HepG2 (cell line): Measurements from ENCODE around the gene FDXACB1. TPM values are rescaled to one million over a fixed set of nuclear protein-coding genes. Genes with fewer than 3 reads are reported as not detected.
A peak's percentile ranks its signal among the peaks of the same experiment; 100 is the strongest.

Experiments used
- ARNT2 ChIP-seq: sonication (generic); formaldehyde crosslinking; IDR thresholded peaks from 2 replicates; pipeline ENCODE4 v1.8.0; 2022; ENCODE audit warnings: mild to moderate bottlenecking, low read depth, missing genetic modification reagents, moderate library complexity
- DNMT3B ChIP-seq: conservative IDR thresholded peaks from 2 replicates; pipeline ENCODE4 v1.6.1; 2016; ENCODE audit warnings: missing biosample characterization, control low read depth
- ELF4 ChIP-seq: sonication (generic); formaldehyde crosslinking; IDR thresholded peaks from 2 replicates; pipeline ENCODE4 v1.5.0; 2020; ENCODE audit warnings: missing genetic modification reagents, mild to moderate bottlenecking, moderate library complexity, borderline replicate concordance
- GZF1 ChIP-seq: sonication (generic); formaldehyde crosslinking; IDR thresholded peaks from 2 replicates; pipeline ENCODE4 v1.5.1; 2020; ENCODE audit warnings: mild to moderate bottlenecking, missing genetic modification reagents
- HNF4A ChIP-seq: sonication (generic); formaldehyde crosslinking; IDR thresholded peaks from 2 replicates; pipeline ENCODE4 v1.4.0; 2020; ENCODE audit warnings: missing genetic modification reagents
- HNRNPLL ChIP-seq: fragments of 200-400 bp; formaldehyde crosslinking; IDR thresholded peaks from 2 replicates; pipeline ENCODE4 v1.6.1; 2017; ENCODE audit warnings: mild to moderate bottlenecking, low read depth, low read length; ENCODE audit not compliant: poor library complexity, severe bottlenecking
- KMT2A ChIP-seq: sonication (generic); formaldehyde crosslinking; IDR thresholded peaks from 2 replicates; pipeline ENCODE4 v1.4.0; 2020; ENCODE audit warnings: missing genetic modification reagents
- PHF8 ChIP-seq: sonication (generic); formaldehyde crosslinking; IDR thresholded peaks from 2 replicates; pipeline ENCODE4 v1.5.0; 2020; ENCODE audit warnings: missing genetic modification reagents
- RBFOX2 ChIP-seq: fragments of 200-400 bp; formaldehyde crosslinking; IDR thresholded peaks from 2 replicates; pipeline ENCODE4 v1.6.1; 2017; ENCODE audit warnings: low read depth, mild to moderate bottlenecking, low read length
- SMAD1 ChIP-seq: sonication (generic); formaldehyde crosslinking; IDR thresholded peaks from 2 replicates; pipeline ENCODE4 v1.4.0; 2020; ENCODE audit warnings: missing genetic modification reagents, low read depth, mild to moderate bottlenecking, borderline replicate concordance
- ZBTB3 ChIP-seq: sonication (generic); formaldehyde crosslinking; IDR thresholded peaks from 2 replicates; pipeline ENCODE4 v1.4.0; 2020; ENCODE audit warnings: low read depth, mild to moderate bottlenecking, moderate library complexity, missing genetic modification reagents, borderline replicate concordance
- ZIK1 ChIP-seq: sonication (generic); formaldehyde crosslinking; IDR thresholded peaks from 2 replicates; pipeline ENCODE4 v1.5.0; 2020; ENCODE audit warnings: mild to moderate bottlenecking, low read depth, missing genetic modification reagents, borderline replicate concordance
- ZNF382 ChIP-seq: sonication (generic); formaldehyde crosslinking; IDR thresholded peaks from 2 replicates; pipeline ENCODE4 v1.5.0; 2020; ENCODE audit warnings: missing genetic modification reagents, mild to moderate bottlenecking, borderline replicate concordance
- ZNF547 ChIP-seq: sonication (generic); formaldehyde crosslinking; IDR thresholded peaks from 2 replicates; pipeline ENCODE4 v1.5.1; 2020; ENCODE audit warnings: mild to moderate bottlenecking, missing genetic modification reagents
- ZNF878 ChIP-seq: sonication (generic); formaldehyde crosslinking; IDR thresholded peaks from 2 replicates; pipeline ENCODE4 v1.8.1; 2023; ENCODE audit warnings: mild to moderate bottlenecking, missing genetic modification reagents, moderate library complexity
- polyA plus RNA-seq, 8 experiments: library from polyadenylated mRNA; depleted of rRNA in 3 of 8; stranded (reverse) in 7 of 8; unstranded in 1 of 8; fragments of >200 nt; fragmentation: Illumina TruSeq in 4 of 8; extraction: Trizol in 4 of 8; gene quantifications; 2 replicates each; pipeline versions ENCODE4 v1.2.1 to v1.2.3, GENCODE V29; 2011 to 2016; ENCODE audit warnings: low read depth in 4 of 8, missing spikeins in 1 of 8, mixed read lengths in 1 of 8; ENCODE audit not compliant: insufficient read depth in 1 of 8
- total RNA-seq, 5 experiments: library from RNA; depleted of rRNA; stranded (reverse); fragments of >200 nt; fragmentation: Illumina TruSeq; extraction: Trizol; gene quantifications; 2 replicates each; pipeline ENCODE4 v1.2.3, GENCODE V29; 2016; ENCODE audit warnings: low read depth in 1 of 5
- TF ChIP-seq, protein P1 (sequence below): sonication (generic); formaldehyde crosslinking; IDR thresholded peaks from 2 replicates; pipeline ENCODE4 v1.4.0; 2020; ENCODE audit warnings: missing genetic modification reagents
- TF ChIP-seq, protein P2 (sequence below): sonication (generic); formaldehyde crosslinking; IDR thresholded peaks from 2 replicates; pipeline ENCODE4 v1.8.0; 2022; ENCODE audit warnings: mild to moderate bottlenecking, missing genetic modification reagents, moderate library complexity
- TF ChIP-seq, protein P3 (sequence below): IDR thresholded peaks from 2 replicates; pipeline ENCODE4 v1.6.1; 2016; ENCODE audit warnings: low read depth
- TF ChIP-seq, protein P4 (sequence below): IDR thresholded peaks from 2 replicates; pipeline ENCODE4 v1.6.1; 2016; ENCODE audit warnings: missing compliant biosample characterization, missing genetic modification reagents, borderline replicate concordance
- TF ChIP-seq, protein P5 (sequence below): sonication (generic); formaldehyde crosslinking; IDR thresholded peaks from 2 replicates; pipeline ENCODE4 v1.5.0; 2020; ENCODE audit warnings: missing genetic modification reagents
- TF ChIP-seq, protein P6 (sequence below): IDR thresholded peaks from 2 replicates; pipeline ENCODE4 v1.6.1; 2016; ENCODE audit warnings: mild to moderate bottlenecking, missing biosample characterization, missing genetic modification reagents

FDXACB1 gene
- total and polyA plus RNA-seq, 2 of the 13 experiments (the other 11 are each of a cell fraction or from before 2014, with no cell fraction given), result 1.1 to 3.4 TPM

DNA sequence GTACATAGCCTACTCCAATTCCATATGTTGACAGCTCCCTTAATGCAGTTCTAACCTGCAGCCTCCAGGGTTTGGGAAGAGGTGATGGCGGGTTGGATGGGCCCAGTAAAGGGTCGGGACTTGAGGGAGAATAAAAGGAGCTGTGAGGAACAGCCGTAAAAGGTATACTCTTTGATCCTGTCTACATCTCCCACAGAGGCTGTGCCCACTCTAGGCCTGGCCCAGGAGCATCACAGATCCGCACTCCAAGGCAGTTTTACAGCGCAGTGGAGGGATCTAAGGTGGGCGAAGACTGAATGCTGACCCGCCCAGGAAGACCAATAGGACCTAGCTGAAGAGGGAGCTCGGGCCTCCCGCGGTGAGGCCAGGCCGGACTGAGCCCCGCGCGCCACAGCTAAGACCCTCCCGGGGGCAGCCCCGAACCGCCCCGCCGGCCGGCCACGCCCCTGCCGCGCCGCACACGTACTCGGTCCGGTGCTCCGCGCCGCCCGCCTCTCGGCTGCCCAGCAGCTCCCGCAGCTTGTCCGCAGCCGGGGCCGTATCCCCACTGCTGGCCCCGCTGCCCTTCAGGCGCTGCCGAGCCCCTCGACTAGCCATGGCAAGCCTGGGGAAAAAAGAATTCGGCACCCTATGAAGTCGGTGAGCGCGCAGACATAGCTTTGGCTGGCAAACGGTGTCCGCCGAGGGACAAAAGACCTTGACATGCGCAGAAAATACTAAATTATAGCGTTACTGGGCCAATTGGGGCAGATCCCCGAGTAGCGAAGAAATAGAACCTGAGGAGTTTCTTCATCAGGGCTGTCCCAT, 7.9 kb downstream of the FDXACB1 start, which contains the start of gene ALG9 (continued):
- TF ChIP-seq ZNF547 (CRISPR knock-in tag) (peak; percentile 83), HNF4A (0 out of 2 replicates have a peak, but pooled peaks have one; percentile 22), ZBTB3 (CRISPR knock-in tag) (no peak), HNRNPLL (peak; percentile 84), ZNF382 (no peak), ARNT2 (CRISPR knock-in tag) (peak; percentile 35; the same call in 1 of the 2 replicates), DNMT3B (CRISPR knock-in tag) (no peak), ZNF878 (no peak), ELF4 (CRISPR knock-in tag) (no peak), KMT2A (CRISPR knock-in tag) (peak; percentile 65), SMAD1 (0 out of 2 replicates have a peak, but pooled peaks have one; percentile 35), PHF8 (CRISPR knock-in tag) (peak; percentile 91), GZF1 (CRISPR knock-in tag) (peak; percentile 24; the same call in 1 of the 2 replicates), RBFOX2 (peak; percentile 92), ZIK1 (CRISPR knock-in tag) (peak; percentile 84)
- TF ChIP-seq, protein P1, sequence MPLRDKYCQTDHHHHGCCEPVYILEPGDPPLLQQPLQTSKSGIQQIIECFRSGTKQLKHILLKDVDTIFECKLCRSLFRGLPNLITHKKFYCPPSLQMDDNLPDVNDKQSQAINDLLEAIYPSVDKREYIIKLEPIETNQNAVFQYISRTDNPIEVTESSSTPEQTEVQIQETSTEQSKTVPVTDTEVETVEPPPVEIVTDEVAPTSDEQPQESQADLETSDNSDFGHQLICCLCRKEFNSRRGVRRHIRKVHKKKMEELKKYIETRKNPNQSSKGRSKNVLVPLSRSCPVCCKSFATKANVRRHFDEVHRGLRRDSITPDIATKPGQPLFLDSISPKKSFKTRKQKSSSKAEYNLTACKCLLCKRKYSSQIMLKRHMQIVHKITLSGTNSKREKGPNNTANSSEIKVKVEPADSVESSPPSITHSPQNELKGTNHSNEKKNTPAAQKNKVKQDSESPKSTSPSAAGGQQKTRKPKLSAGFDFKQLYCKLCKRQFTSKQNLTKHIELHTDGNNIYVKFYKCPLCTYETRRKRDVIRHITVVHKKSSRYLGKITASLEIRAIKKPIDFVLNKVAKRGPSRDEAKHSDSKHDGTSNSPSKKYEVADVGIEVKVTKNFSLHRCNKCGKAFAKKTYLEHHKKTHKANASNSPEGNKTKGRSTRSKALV (CRISPR knock-in tag), result no peak; the same call in 1 of the 2 replicates
- TF ChIP-seq, protein P2, sequence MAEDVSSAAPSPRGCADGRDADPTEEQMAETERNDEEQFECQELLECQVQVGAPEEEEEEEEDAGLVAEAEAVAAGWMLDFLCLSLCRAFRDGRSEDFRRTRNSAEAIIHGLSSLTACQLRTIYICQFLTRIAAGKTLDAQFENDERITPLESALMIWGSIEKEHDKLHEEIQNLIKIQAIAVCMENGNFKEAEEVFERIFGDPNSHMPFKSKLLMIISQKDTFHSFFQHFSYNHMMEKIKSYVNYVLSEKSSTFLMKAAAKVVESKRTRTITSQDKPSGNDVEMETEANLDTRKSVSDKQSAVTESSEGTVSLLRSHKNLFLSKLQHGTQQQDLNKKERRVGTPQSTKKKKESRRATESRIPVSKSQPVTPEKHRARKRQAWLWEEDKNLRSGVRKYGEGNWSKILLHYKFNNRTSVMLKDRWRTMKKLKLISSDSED (CRISPR knock-in tag), result no peak
- TF ChIP-seq, protein P3, sequence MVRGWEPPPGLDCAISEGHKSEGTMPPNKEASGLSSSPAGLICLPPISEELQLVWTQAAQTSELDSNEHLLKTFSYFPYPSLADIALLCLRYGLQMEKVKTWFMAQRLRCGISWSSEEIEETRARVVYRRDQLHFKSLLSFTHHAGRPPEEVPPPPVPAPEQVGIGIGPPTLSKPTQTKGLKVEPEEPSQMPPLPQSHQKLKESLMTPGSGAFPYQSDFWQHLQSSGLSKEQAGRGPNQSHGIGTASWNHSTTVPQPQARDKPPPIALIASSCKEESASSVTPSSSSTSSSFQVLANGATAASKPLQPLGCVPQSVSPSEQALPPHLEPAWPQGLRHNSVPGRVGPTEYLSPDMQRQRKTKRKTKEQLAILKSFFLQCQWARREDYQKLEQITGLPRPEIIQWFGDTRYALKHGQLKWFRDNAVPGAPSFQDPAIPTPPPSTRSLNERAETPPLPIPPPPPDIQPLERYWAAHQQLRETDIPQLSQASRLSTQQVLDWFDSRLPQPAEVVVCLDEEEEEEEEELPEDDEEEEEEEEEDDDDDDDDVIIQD (CRISPR knock-in tag), result 0 out of 2 replicates have a peak, but pooled peaks have one; percentile 36
- TF ChIP-seq, protein P4, sequence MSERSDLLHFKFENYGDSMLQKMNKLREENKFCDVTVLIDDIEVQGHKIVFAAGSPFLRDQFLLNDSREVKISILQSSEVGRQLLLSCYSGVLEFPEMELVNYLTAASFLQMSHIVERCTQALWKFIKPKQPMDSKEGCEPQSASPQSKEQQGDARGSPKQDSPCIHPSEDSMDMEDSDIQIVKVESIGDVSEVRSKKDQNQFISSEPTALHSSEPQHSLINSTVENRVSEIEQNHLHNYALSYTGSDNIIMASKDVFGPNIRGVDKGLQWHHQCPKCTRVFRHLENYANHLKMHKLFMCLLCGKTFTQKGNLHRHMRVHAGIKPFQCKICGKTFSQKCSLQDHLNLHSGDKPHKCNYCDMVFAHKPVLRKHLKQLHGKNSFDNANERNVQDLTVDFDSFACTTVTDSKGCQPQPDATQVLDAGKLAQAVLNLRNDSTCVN (CRISPR knock-in tag), result no peak
- TF ChIP-seq, protein P5, sequence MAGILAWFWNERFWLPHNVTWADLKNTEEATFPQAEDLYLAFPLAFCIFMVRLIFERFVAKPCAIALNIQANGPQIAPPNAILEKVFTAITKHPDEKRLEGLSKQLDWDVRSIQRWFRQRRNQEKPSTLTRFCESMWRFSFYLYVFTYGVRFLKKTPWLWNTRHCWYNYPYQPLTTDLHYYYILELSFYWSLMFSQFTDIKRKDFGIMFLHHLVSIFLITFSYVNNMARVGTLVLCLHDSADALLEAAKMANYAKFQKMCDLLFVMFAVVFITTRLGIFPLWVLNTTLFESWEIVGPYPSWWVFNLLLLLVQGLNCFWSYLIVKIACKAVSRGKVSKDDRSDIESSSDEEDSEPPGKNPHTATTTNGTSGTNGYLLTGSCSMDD (CRISPR knock-in tag), result no peak
- TF ChIP-seq, protein P6, sequence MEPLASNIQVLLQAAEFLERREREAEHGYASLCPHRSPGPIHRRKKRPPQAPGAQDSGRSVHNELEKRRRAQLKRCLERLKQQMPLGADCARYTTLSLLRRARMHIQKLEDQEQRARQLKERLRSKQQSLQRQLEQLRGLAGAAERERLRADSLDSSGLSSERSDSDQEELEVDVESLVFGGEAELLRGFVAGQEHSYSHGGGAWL, result 0 out of 2 replicates have a peak, but pooled peaks have one; percentile 66
